Left lung (tissue), 10 donors: ENCODE results near the gene PICK1. TPM values are rescaled to one million over a fixed set of nuclear protein-coding genes. Genes with fewer than 3 reads are reported as not detected.

Source experiments
- ATAC-seq: fragments of 200-7000 bp; cut with Tn5 transposase; one replicate; pipeline ENCODE4 v1.9.1; 2020; ENCODE audit warnings: moderate library complexity
- DNase-seq, 4 donors: peaks; one replicate each; pipeline ENCODE4 v3.0.0-alpha.2; 2013 to 2020
- H3K27ac ChIP-seq, 2 donors: fragments of 200-600 bp; sonication (generic) in 1 of 2; one replicate each; pipeline versions ENCODE4 v1.5.0 to v1.8.0; 2020 to 2021
- H3K27me3 ChIP-seq, 2 donors: fragments of 200-600 bp; sonication (generic) in 1 of 2; one replicate each; pipeline versions ENCODE4 v1.5.0 to v1.8.0; 2020 to 2021
- H3K36me3 ChIP-seq, 2 donors: fragments of 200-600 bp; sonication (generic) in 1 of 2; one replicate each; pipeline versions ENCODE4 v1.5.0 to v1.8.0; 2020 to 2021
- H3K4me1 ChIP-seq, 2 donors: fragments of 200-600 bp; one replicate each; pipeline ENCODE4 v1.8.0; 2021
- H3K4me3 ChIP-seq, 2 donors: fragments of 200-600 bp; sonication (generic) in 1 of 2; one replicate each; pipeline versions ENCODE4 v1.5.0 to v1.8.0; 2020 to 2021; ENCODE audit warnings: mild to moderate bottlenecking in 1 of 2
- H3K9me3 ChIP-seq, 2 donors: fragments of 200-600 bp; sonication (generic) in 1 of 2; one replicate each; pipeline versions ENCODE4 v1.5.0 to v1.8.0; 2020 to 2021
- CTCF ChIP-seq, 2 donors: fragments of 200-600 bp; sonication (generic) in 1 of 2; IDR thresholded peaks; one replicate each; pipeline versions ENCODE4 v1.5.0 to v1.8.0; 2021; ENCODE audit warnings: antibody characterized with exemption in 2 of 2
- intact Hi-C, 2 donors: fragments of 100-400 bp; cut with DNase I; formaldehyde crosslinking; loops; one replicate each; pipeline versions ENCODE4 v1.11.2 to v1.14.2; 2022
- polyA plus RNA-seq, 6 donors: library from polyadenylated mRNA; unstranded; fragments of 120-200 nt; gene quantifications; one replicate each; pipeline ENCODE4 v1.2.1, GENCODE V29; 2013; ENCODE audit not compliant: insufficient read length in 6 of 6
- total RNA-seq, 2 donors: library from RNA; stranded (reverse); fragmentation: NEBNext Ultra II Directional; extraction: Animal tissue kit (Norgen Biotek cat#: 25700); gene quantifications; one replicate each; pipeline ENCODE4 v1.2.1, GENCODE V29; 2021
- donor health status: DM: no; HTN: yes; CAD: no.
- donor health status: DM: no; HTN: no; CAD: no.

PICK1 gene
- total and polyA plus RNA-seq, 8 donors: 22.8 to 39.5 (median 28.3) TPM

GRCh38 chr22:38074181-38075104, 17.2 kb downstream of the PICK1 start:
- ATAC-seq (no peak), DNase-seq (peak in 2 of 4 donors; percentile 47 to 70)
- Histone ChIP-seq H3K9me3 (no peaks in the 10 kb centered on the region), H3K27me3 (no peaks in the 10 kb centered on the region), H3K4me1 (no peaks in the 10 kb centered on the region), H3K4me3 (no peak overlapping the region), H3K36me3 (peaks cover 0 to 70% of the 10 kb centered on the region in 2 donors), H3K27ac (no peak overlapping the region)
- intact Hi-C loops: no loop called here
- no peak for TF ChIP-seq CTCF (IDR thresholded peaks at IDR 0.05)

- no peak overlapping the region for H3K27ac ChIP-seq
- peaks cover 0 to 4% of the 10 kb centered on the region in 2 donors for H3K27me3 ChIP-seq
- no peak for TF ChIP-seq CTCF (IDR thresholded peaks at IDR 0.05)
- H3K4me1 ChIP-seq: peaks cover 0 to under 1% of the 10 kb centered on the region in 2 donors
- intact Hi-C loops: no loop called here
- H3K9me3 ChIP-seq: no peaks in the 10 kb centered on the region
- DNase-seq: peak in 1 of 4 donors; percentile 66
- H3K4me3 ChIP-seq: no peak overlapping the region
- peaks cover 0 to 62% of the 10 kb centered on the region in 2 donors for H3K36me3 ChIP-seq
- no peak for ATAC-seq
These were observed 18.1 kb downstream of the PICK1 start for GRCh38 chr22:38075105-38075825.

GRCh38 chr22:38075961-38076360, 18.8 kb downstream of the PICK1 start:
- intact Hi-C loops: no loop called here
- ATAC-seq (no peak), DNase-seq (peak in 1 of 4 donors; percentile 52)
- TF ChIP-seq CTCF (IDR thresholded peaks at IDR 0.05): no peak
- H3K27me3 ChIP-seq: peaks cover under 1 to 11% of the 10 kb centered on the region in 2 donors
- no peak overlapping the region for H3K4me3 ChIP-seq
- H3K4me1 ChIP-seq: peaks cover 3 to 8% of the 10 kb centered on the region in 2 donors
- no peak overlapping the region for H3K27ac ChIP-seq
- peaks cover 0 to 55% of the 10 kb centered on the region in 2 donors for H3K36me3 ChIP-seq
- H3K9me3 ChIP-seq: no peaks in the 10 kb centered on the region

GRCh38 chr22:38077096-38077495, 19.9 kb downstream of the PICK1 start:
- Histone ChIP-seq H3K36me3 (peaks cover 0 to 43% of the 10 kb centered on the region in 2 donors), H3K9me3 (no peaks in the 10 kb centered on the region), H3K27me3 (peaks cover 12 to 22% of the 10 kb centered on the region in 2 donors), H3K27ac (no peak overlapping the region), H3K4me3 (no peak overlapping the region), H3K4me1 (peaks cover 11 to 19% of the 10 kb centered on the region in 2 donors)
- TF ChIP-seq CTCF (IDR thresholded peaks at IDR 0.05): no peak
- no peak for ATAC-seq
- peak in 1 of 4 donors; percentile 43 for DNase-seq
- intact Hi-C loops: no loop called here

- DNase-seq (peak in 1 of 4 donors; percentile 67), ATAC-seq (no peak)
- no peaks in the 10 kb centered on the region for H3K9me3 ChIP-seq
- no peak overlapping the region for H3K4me3 ChIP-seq
- peaks cover 15 to 24% of the 10 kb centered on the region in 2 donors for H3K4me1 ChIP-seq
- peaks cover 17 to 27% of the 10 kb centered on the region in 2 donors for H3K27me3 ChIP-seq
- no peak overlapping the region for H3K27ac ChIP-seq
- TF ChIP-seq CTCF (IDR thresholded peaks at IDR 0.05): no peak
- H3K36me3 ChIP-seq: peaks cover 0 to 38% of the 10 kb centered on the region in 2 donors
- intact Hi-C loops: no loop called here
These were observed 20.4 kb downstream of the PICK1 start for GRCh38 chr22:38077595-38077994.
